ENCODE data around the gene LCE7A. TPM values are rescaled to one million over a fixed set of nuclear protein-coding genes. Genes with fewer than 3 reads are reported as not detected.

LCE7A gene
- total RNA-seq, 1 experiment from 2014 or later: not detected

GRCh38 chr1:152899027-152899426 is 39.2 kb downstream of the LCE7A start:
- H2BK12ac ChIP-seq (ENCODE audit: insufficient read length, low read depth, low read length): no peak overlapping the region
- no peak overlapping the region for H3K56ac ChIP-seq (ENCODE audit: insufficient read length, low read depth, low read length)
- no peaks in the 10 kb centered on the region for H3K23me2 ChIP-seq (ENCODE audit: insufficient read length, low read depth, low read length, poor library complexity, severe bottlenecking)
- H3K4me3 Mint-ChIP-seq: no peak overlapping the region
- no peak overlapping the region for H3T11ph ChIP-seq (ENCODE audit: low read length)
- no CpG with 5 or more reads among the region's 4 CpGs for WGBS (ENCODE audit: extremely low coverage, insufficient read length, low lambda C conversion rate)
- H3K9me3 ChIP-seq (ENCODE audit: control insufficient read depth, low read depth, low read length): no peaks in the 10 kb centered on the region
- no peaks in the 10 kb centered on the region for H3K27me3 ChIP-seq (ENCODE audit: insufficient read depth, low read length)
- H3K14ac ChIP-seq (ENCODE audit: insufficient read depth, low read length): no peak overlapping the region
- no peak for DNase-seq
- H3K79me1 ChIP-seq (ENCODE audit: insufficient read depth, low read depth, low read length, poor library complexity, severe bottlenecking): no peaks in the 10 kb centered on the region
- H4K20me1 ChIP-seq (ENCODE audit: control insufficient read depth, insufficient read depth, insufficient read length): no peaks in the 10 kb centered on the region
- no peak overlapping the region for H3K9ac ChIP-seq (ENCODE audit: extremely low read depth, insufficient read length, low read length)
- no peak overlapping the region for H3K23ac ChIP-seq (ENCODE audit: insufficient read length, low read depth, low read length)
- no peak overlapping the region for H3K4ac ChIP-seq (ENCODE audit: low read depth, low read length)
- no peak overlapping the region for H2BK120ac ChIP-seq (ENCODE audit: low read depth, low read length, poor library complexity, severe bottlenecking)
- no peak overlapping the region for H3K27ac ChIP-seq (ENCODE audit: insufficient read length, low read depth, low read length)
- peaks cover 7% of the 10 kb centered on the region; the same call in 1 of the 2 replicates for H3K27me3 Mint-ChIP-seq (ENCODE audit: low read depth)
- no peak overlapping the region for H2BK5ac ChIP-seq (ENCODE audit: insufficient read length, low read length)
- no peak overlapping the region for H2BK20ac ChIP-seq (ENCODE audit: low read depth, low read length, poor library complexity, severe bottlenecking)
- no peak overlapping the region for H4K8ac ChIP-seq (replicated peaks; ENCODE audit: insufficient read length, low read depth, low read length)
- H3K18ac ChIP-seq (ENCODE audit: insufficient read length, low read depth, low read length): no peak overlapping the region
- no peak overlapping the region for H4K5ac ChIP-seq (ENCODE audit: insufficient read length, low read depth, low read length)
- TF ChIP-seq CTCF (conservative IDR thresholded peaks at IDR 0.05): no peak
- no peak overlapping the region for H2BK15ac ChIP-seq (ENCODE audit: low read depth, low read length)
- H3K79me2 ChIP-seq (ENCODE audit: insufficient read depth, low read length): no peaks in the 10 kb centered on the region
- H3K4me1 Mint-ChIP-seq: no peaks in the 10 kb centered on the region
- H3K9me3 Mint-ChIP-seq: peaks cover 71 to 89% of the 10 kb centered on the region in 2 experiments
- peaks cover 0 to 25% (median 0%) of the 10 kb centered on the region in 3 experiments; a peak in 3 of 7 replicates for H3K36me3 Mint-ChIP-seq (ENCODE audit: insufficient read depth in 1 of 3, low read depth in 3 of 3)
- no peak overlapping the region for H3K4me2 ChIP-seq (ENCODE audit: insufficient read depth, insufficient read length, low read length)
- H3K4me1 ChIP-seq (ENCODE audit: insufficient read depth, low read length): no peaks in the 10 kb centered on the region; the same call in 1 of the 2 replicates
- H3K27ac Mint-ChIP-seq: no peak overlapping the region
- H2AFZ ChIP-seq (ENCODE audit: low read length): no peak overlapping the region
- H4K91ac ChIP-seq (ENCODE audit: insufficient read length, low read depth, low read length): no peak overlapping the region
- no peak overlapping the region for H2AK5ac ChIP-seq (ENCODE audit: insufficient read length, low read length)

Data from H9 (cell line).